ENCODE measurements around the gene CCDC34. TPM values are rescaled to one million over a fixed set of nuclear protein-coding genes. Genes with fewer than 3 reads are reported as not detected.
A peak's percentile ranks its signal among the peaks of the same experiment; 100 is the strongest.

CCDC34 gene
- total RNA-seq, 1 donor from 2014 or later, result 3.5 TPM

GRCh38 chr11:27297616-27298015 is 65.4 kb downstream of the CCDC34 start:
- no peaks in the 10 kb centered on the region for H3K4me1 Mint-ChIP-seq (ENCODE audit: low read depth, unreplicated experiment)
- H3K36me3 Mint-ChIP-seq (ENCODE audit: unreplicated experiment), result no peaks in the 10 kb centered on the region
- H3K4me3 Mint-ChIP-seq (ENCODE audit: unreplicated experiment), result no peak overlapping the region
- no peaks in the 10 kb centered on the region for H3K9me3 Mint-ChIP-seq (ENCODE audit: unreplicated experiment)
- no peak for TF ChIP-seq CTCF (IDR thresholded peaks at IDR 0.05; ENCODE audit: partially characterized antibody, unreplicated experiment)
- H3K27ac Mint-ChIP-seq (ENCODE audit: unreplicated experiment), result no peak overlapping the region
- peaks cover 2% of the 10 kb centered on the region for H3K27me3 Mint-ChIP-seq (ENCODE audit: unreplicated experiment)
- DNase-seq, result no peak

- Mint-ChIP-seq H3K27me3 (ENCODE audit: unreplicated experiment) (peaks cover 2% of the 10 kb centered on the region), H3K4me1 (ENCODE audit: low read depth, unreplicated experiment) (no peaks in the 10 kb centered on the region), H3K27ac (ENCODE audit: unreplicated experiment) (no peak overlapping the region), H3K4me3 (ENCODE audit: unreplicated experiment) (no peak overlapping the region), H3K9me3 (ENCODE audit: unreplicated experiment) (peaks cover 1% of the 10 kb centered on the region), H3K36me3 (ENCODE audit: unreplicated experiment) (peaks cover 5% of the 10 kb centered on the region)
- TF ChIP-seq CTCF (IDR thresholded peaks at IDR 0.05; ENCODE audit: partially characterized antibody, unreplicated experiment), result peak; percentile 50
- no peak for DNase-seq
Observed at GRCh38 chr11:27296497-27296896, 66.5 kb downstream of the CCDC34 start.

- Mint-ChIP-seq H3K4me1 (ENCODE audit: low read depth, unreplicated experiment) (no peaks in the 10 kb centered on the region), H3K4me3 (ENCODE audit: unreplicated experiment) (no peak overlapping the region), H3K27ac (ENCODE audit: unreplicated experiment) (no peak overlapping the region), H3K9me3 (ENCODE audit: unreplicated experiment) (peaks cover 4% of the 10 kb centered on the region), H3K27me3 (ENCODE audit: unreplicated experiment) (no peaks in the 10 kb centered on the region), H3K36me3 (ENCODE audit: unreplicated experiment) (peaks cover 11% of the 10 kb centered on the region)
- DNase-seq, result no peak
- TF ChIP-seq CTCF (IDR thresholded peaks at IDR 0.05; ENCODE audit: partially characterized antibody, unreplicated experiment), result no peak
Observed at GRCh38 chr11:27295928-27296327, 67.1 kb downstream of the CCDC34 start.

- Mint-ChIP-seq H3K4me1 (ENCODE audit: low read depth, unreplicated experiment) (no peaks in the 10 kb centered on the region), H3K4me3 (ENCODE audit: unreplicated experiment) (no peak overlapping the region), H3K27ac (ENCODE audit: unreplicated experiment) (no peak overlapping the region), H3K27me3 (ENCODE audit: unreplicated experiment) (no peaks in the 10 kb centered on the region), H3K36me3 (ENCODE audit: unreplicated experiment) (peaks cover 17% of the 10 kb centered on the region), H3K9me3 (ENCODE audit: unreplicated experiment) (peaks cover 4% of the 10 kb centered on the region)
- TF ChIP-seq CTCF (IDR thresholded peaks at IDR 0.05; ENCODE audit: partially characterized antibody, unreplicated experiment), result no peak
- no peak for DNase-seq
Observed at GRCh38 chr11:27294654-27295053, 68.4 kb downstream of the CCDC34 start.

GRCh38 chr11:27293515-27294417 is 69.2 kb downstream of the CCDC34 start:
- H3K4me3 Mint-ChIP-seq (ENCODE audit: unreplicated experiment), result no peak overlapping the region
- DNase-seq, result no peak
- no peak for TF ChIP-seq CTCF (IDR thresholded peaks at IDR 0.05; ENCODE audit: partially characterized antibody, unreplicated experiment)
- no peak overlapping the region for H3K27ac Mint-ChIP-seq (ENCODE audit: unreplicated experiment)
- H3K36me3 Mint-ChIP-seq (ENCODE audit: unreplicated experiment), result peaks cover 17% of the 10 kb centered on the region
- peaks cover 4% of the 10 kb centered on the region for H3K9me3 Mint-ChIP-seq (ENCODE audit: unreplicated experiment)
- no peaks in the 10 kb centered on the region for H3K4me1 Mint-ChIP-seq (ENCODE audit: low read depth, unreplicated experiment)
- no peaks in the 10 kb centered on the region for H3K27me3 Mint-ChIP-seq (ENCODE audit: unreplicated experiment)
